GM23338 (cell line): ENCODE results near the gene NNMT. TPM values are rescaled to one million over a fixed set of nuclear protein-coding genes. Genes with fewer than 3 reads are reported as not detected.
A peak's percentile ranks its signal among the peaks of the same experiment; 100 is the strongest.

ENCODE experiments used
- ATAC-seq: fragments of 200-7000 bp; cut with Tn5 transposase; 3 replicates; pipeline ENCODE4 v1.9.1; 2020
- DNase-seq: peaks from one replicate; pipeline ENCODE4 v3.0.0-alpha.2; 2015; ENCODE audit warnings: low spot score
- H2AFZ ChIP-seq: fragments of 200-600 bp; sonication (generic); 2 replicates; pipeline ENCODE4 v1.8.0; 2016; ENCODE audit warnings: antibody characterized with exemption, mild to moderate bottlenecking, moderate library complexity
- H3F3A ChIP-seq: fragments of 200-600 bp; sonication (generic); replicated peaks from 2 replicates; pipeline ENCODE4 v1.8.0; 2017; ENCODE audit warnings: antibody characterized with exemption, mixed run types, low read depth
- H3K27ac ChIP-seq: fragments of 200-600 bp; sonication (generic); 2 replicates; pipeline ENCODE4 v1.6.1; 2016; ENCODE audit warnings: low read depth
- H3K27me3 ChIP-seq: fragments of 200-600 bp; sonication (generic); 2 replicates; pipeline ENCODE4 v1.8.0; 2016; ENCODE audit warnings: mild to moderate bottlenecking, mixed run types, moderate library complexity; ENCODE audit not compliant: insufficient read depth
- H3K36me3 ChIP-seq: fragments of 200-600 bp; sonication (generic); 2 replicates; pipeline ENCODE4 v1.8.0; 2016; ENCODE audit warnings: mild to moderate bottlenecking; ENCODE audit not compliant: insufficient read depth
- H3K4me1 ChIP-seq: fragments of 200-600 bp; sonication (generic); 2 replicates; pipeline ENCODE4 v1.8.0; 2016; ENCODE audit warnings: mild to moderate bottlenecking, moderate library complexity; ENCODE audit not compliant: insufficient read depth
- H3K4me2 ChIP-seq: fragments of 200-600 bp; sonication (generic); 2 replicates; pipeline ENCODE4 v1.7.1; 2017; ENCODE audit warnings: mixed run types
- H3K4me3 ChIP-seq: fragments of 200-600 bp; sonication (generic); 2 replicates; pipeline ENCODE4 v1.6.1; 2016; ENCODE audit warnings: mixed run types
- H3K79me2 ChIP-seq: fragments of 200-600 bp; sonication (generic); replicated peaks from 2 replicates; pipeline ENCODE4 v1.8.0; 2017; ENCODE audit warnings: mild to moderate bottlenecking; ENCODE audit not compliant: insufficient read depth
- H3K9me2 ChIP-seq: fragments of 200-600 bp; sonication (generic); 2 replicates; pipeline ENCODE4 v1.8.0; 2017; ENCODE audit not compliant: insufficient read depth
- H4K20me1 ChIP-seq: fragments of 200-600 bp; sonication (generic); replicated peaks from 2 replicates; pipeline ENCODE4 v1.8.0; 2017; ENCODE audit warnings: mild to moderate bottlenecking; ENCODE audit not compliant: insufficient read depth
- H3K27ac Mint-ChIP-seq: 2 replicates; pipeline ENCODE4 v1.8.0; 2020; ENCODE audit warnings: inconsistent platforms, mild to moderate bottlenecking, moderate library complexity, mixed read lengths
- H3K27me3 Mint-ChIP-seq: 3 replicates; pipeline ENCODE4 v1.8.0; 2022; ENCODE audit warnings: low read depth, mild to moderate bottlenecking, moderate library complexity, mixed read lengths, inconsistent platforms; ENCODE audit not compliant: insufficient read depth, poor library complexity
- H3K36me3 Mint-ChIP-seq: 3 replicates; pipeline ENCODE4 v1.8.0; 2021; ENCODE audit warnings: low read depth, mild to moderate bottlenecking, inconsistent platforms, moderate library complexity, mixed read lengths
- H3K4me1 Mint-ChIP-seq: 3 replicates; pipeline ENCODE4 v1.8.0; 2020; ENCODE audit warnings: mild to moderate bottlenecking, inconsistent platforms, mixed read lengths
- H3K4me3 Mint-ChIP-seq: 3 replicates; pipeline ENCODE4 v1.8.0; 2021; ENCODE audit warnings: moderate library complexity, mild to moderate bottlenecking, inconsistent platforms, mixed read lengths
- H3K9me3 Mint-ChIP-seq: 3 replicates; pipeline ENCODE4 v1.8.0; 2020; ENCODE audit warnings: moderate library complexity, mild to moderate bottlenecking, inconsistent platforms, mixed read lengths
- CREB1 ChIP-seq: fragments of 250-450 bp; sonication (Bioruptor Pico); IDR thresholded peaks from 2 replicates; pipeline ENCODE4 v1.5.0; 2020; ENCODE audit warnings: low read depth, mild to moderate bottlenecking, moderate library complexity
- CTCF ChIP-seq, 2 experiments: fragments of 200-600 bp in 1 of 2; sonication (generic) in 1 of 2; conservative IDR thresholded peaks; 2 replicates each; pipeline versions ENCODE4 v1.5.1 to v1.6.1; 2016 to 2017; ENCODE audit warnings: antibody characterized with exemption in 2 of 2, low read depth in 2 of 2, mild to moderate bottlenecking in 2 of 2, moderate library complexity in 1 of 2
- EZH2 ChIP-seq: fragments of 200-600 bp; sonication (generic); IDR thresholded peaks from one replicate; pipeline ENCODE4 v1.8.0; 2017; ENCODE audit warnings: antibody characterized with exemption, mild to moderate bottlenecking, low read depth; ENCODE audit not compliant: unreplicated experiment
- EZH2phosphoT487 ChIP-seq: fragments of 200-600 bp; sonication (generic); IDR thresholded peaks from one replicate; pipeline ENCODE4 v1.8.1; 2018; ENCODE audit warnings: antibody characterized with exemption; ENCODE audit not compliant: unreplicated experiment
- JUNB ChIP-seq: IDR thresholded peaks from one replicate; pipeline ENCODE4 v1.6.1; 2016; ENCODE audit warnings: antibody characterized with exemption; ENCODE audit not compliant: unreplicated experiment
- REST ChIP-seq: IDR thresholded peaks from one replicate; pipeline ENCODE4 v1.6.1; 2018; ENCODE audit warnings: antibody characterized with exemption; ENCODE audit not compliant: unreplicated experiment
- ZNF114 ChIP-seq: fragments of 250-450 bp; sonication (Bioruptor Pico); IDR thresholded peaks from 2 replicates; pipeline ENCODE4 v1.5.0; 2020; ENCODE audit warnings: mild to moderate bottlenecking, moderate library complexity
- polyA plus RNA-seq: library from polyadenylated mRNA; unstranded; fragments of >200 nt; fragmentation: Nextera tagmentation; extraction: Ambion mirVana; gene quantifications from 2 replicates; pipeline ENCODE4 v1.2.1, GENCODE V29; 2016
- total RNA-seq: library from RNA; depleted of rRNA; stranded (reverse); fragments of >200 nt; shearing (Covaris generic); gene quantifications from 2 replicates; pipeline ENCODE4 v1.2.3, GENCODE V29; 2014
- TF ChIP-seq, protein P1 (sequence below): IDR thresholded peaks from 2 replicates; pipeline ENCODE4 v1.6.1; 2016; ENCODE audit warnings: antibody characterized with exemption

The NNMT gene
- total and polyA plus RNA-seq, 2 experiments from 2014 or later = 0.40 TPM; not detected in 1

DNA sequence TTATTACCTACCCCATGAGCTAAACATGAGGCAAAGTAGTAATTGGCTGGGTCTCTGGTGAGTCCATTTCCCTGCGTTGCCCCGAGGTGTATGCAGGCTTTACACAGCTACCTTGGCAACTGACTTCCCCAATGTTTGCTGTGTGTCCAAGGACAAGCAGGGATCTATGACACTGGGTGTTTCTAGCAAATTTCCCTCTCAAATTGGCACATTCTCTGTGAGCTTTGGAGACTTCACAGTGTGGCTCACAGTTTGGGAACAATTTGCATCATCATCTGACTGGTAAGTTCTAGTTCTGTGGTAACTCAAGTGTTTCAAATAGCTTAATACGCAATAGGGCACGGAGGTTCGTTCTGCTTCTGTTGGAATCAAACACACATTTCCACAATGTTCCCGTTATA is 12.5 kb downstream of the NNMT start:
- Mint-ChIP-seq H3K4me3 (no peak overlapping the region), H3K9me3 (peaks cover 3% of the 10 kb centered on the region; the same call in 2 of the 3 replicates)

More for the DNA sequence above, 12.5 kb downstream of the NNMT start:
- ATAC-seq (no peak), DNase-seq (no peak)
- TF ChIP-seq JUNB (no peak), REST (no peak), EZH2 (no peak), CTCF (conservative IDR thresholded peaks at IDR 0.05; ENCODE audit: low read depth in 2 of 2) (no peak), EZH2phosphoT487 (no peak), ZNF114 (CRISPR knock-in tag) (no peak), CREB1 (CRISPR knock-in tag) (no peak)
- TF ChIP-seq, protein P1, sequence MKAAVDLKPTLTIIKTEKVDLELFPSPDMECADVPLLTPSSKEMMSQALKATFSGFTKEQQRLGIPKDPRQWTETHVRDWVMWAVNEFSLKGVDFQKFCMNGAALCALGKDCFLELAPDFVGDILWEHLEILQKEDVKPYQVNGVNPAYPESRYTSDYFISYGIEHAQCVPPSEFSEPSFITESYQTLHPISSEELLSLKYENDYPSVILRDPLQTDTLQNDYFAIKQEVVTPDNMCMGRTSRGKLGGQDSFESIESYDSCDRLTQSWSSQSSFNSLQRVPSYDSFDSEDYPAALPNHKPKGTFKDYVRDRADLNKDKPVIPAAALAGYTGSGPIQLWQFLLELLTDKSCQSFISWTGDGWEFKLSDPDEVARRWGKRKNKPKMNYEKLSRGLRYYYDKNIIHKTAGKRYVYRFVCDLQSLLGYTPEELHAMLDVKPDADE = no peak
- H3K27ac ChIP-seq = no peak overlapping the region
- peak overlapping the region; percentile 87 for H2AFZ ChIP-seq
- H3K4me3 ChIP-seq = no peak overlapping the region
- H3K36me3 ChIP-seq = no peaks in the 10 kb centered on the region
- H3F3A ChIP-seq = no peaks in the 10 kb centered on the region
- Mint-ChIP-seq H3K27me3 (peaks cover 2% of the 10 kb centered on the region), H3K4me1 (no peaks in the 10 kb centered on the region), H3K27ac (no peak overlapping the region), H3K36me3 (no peaks in the 10 kb centered on the region)
- no peaks in the 10 kb centered on the region for H3K79me2 ChIP-seq
- H3K4me2 ChIP-seq = no peak overlapping the region
- H4K20me1 ChIP-seq = no peaks in the 10 kb centered on the region
- no peaks in the 10 kb centered on the region for H3K27me3 ChIP-seq
- H3K4me1 ChIP-seq = no peaks in the 10 kb centered on the region
- H3K9me2 ChIP-seq = peaks cover 6% of the 10 kb centered on the region; the same call in 1 of the 2 replicates
